GM19023 (cell line): Measurements from ENCODE around the gene RAMAC.
"Not testable (repeated sequence)": the region's sequence is repeated elsewhere in the genome, so short reads cannot be mapped to it uniquely, and the experiment has no call there.

Experiments used
- ATAC-seq: cut with Tn5 transposase; IDR thresholded peaks from one replicate; pipeline ENCODE4 v1.9.1; 2021; ENCODE audit warnings: mild to moderate bottlenecking, moderate library complexity; ENCODE audit not compliant: unreplicated experiment

Gene RAMAC

GRCh38 chr15:82966671-82967071 lies 19.3 kb upstream of the RAMAC start:
- ATAC-seq: no peak

- no peak for ATAC-seq
Observed at GRCh38 chr15:82968066-82968465, 17.9 kb upstream of the RAMAC start.

- no peak for ATAC-seq
Observed at GRCh38 chr15:82969353-82969752, 16.7 kb upstream of the RAMAC start.

GRCh38 chr15:82970078-82970686 lies 15.8 kb upstream of the RAMAC start:
- no peak for ATAC-seq

- no peak for ATAC-seq
Observed at GRCh38 chr15:82970696-82971095, 15.3 kb upstream of the RAMAC start.

- no peak for ATAC-seq
Observed at GRCh38 chr15:82971218-82971984, 14.6 kb upstream of the RAMAC start.

- no peak for ATAC-seq
Observed at GRCh38 chr15:82972990-82973389, 13.0 kb upstream of the RAMAC start.

GRCh38 chr15:82977076-82977475 lies 8.9 kb upstream of the RAMAC start:
- no peak for ATAC-seq

GRCh38 chr15:82978438-82978837 lies 7.6 kb upstream of the RAMAC start:
- ATAC-seq: no peak

GRCh38 chr15:82979726-82980125 lies 6.3 kb upstream of the RAMAC start:
- ATAC-seq: no peak

- ATAC-seq: no peak
Observed at GRCh38 chr15:82980981-82981380, 5.0 kb upstream of the RAMAC start.

- peak; percentile 5 for ATAC-seq
Observed at GRCh38 chr15:82986442-82986780, 401 bp downstream of the RAMAC start.

GRCh38 chr15:82992436-82992998 lies 6.5 kb downstream of the RAMAC start:
- no peak for ATAC-seq

- no peak for ATAC-seq
Observed at GRCh38 chr15:82993144-82993543, 7.1 kb downstream of the RAMAC start.

GRCh38 chr15:82995076-82995475 lies 9.1 kb downstream of the RAMAC start:
- ATAC-seq: no peak

- ATAC-seq: no peak
Observed at GRCh38 chr15:82995938-82996337, 9.9 kb downstream of the RAMAC start.

GRCh38 chr15:82999426-82999825 lies 13.4 kb downstream of the RAMAC start:
- ATAC-seq: no peak

- peak; percentile 66 for ATAC-seq
Observed at GRCh38 chr15:82999905-83000671, 14.1 kb downstream of the RAMAC start.

- ATAC-seq: not testable (repeated sequence)
Observed at GRCh38 chr15:83000672-83001031, 14.6 kb downstream of the RAMAC start.

GRCh38 chr15:83010709-83011270 lies 24.8 kb downstream of the RAMAC start:
- peak; percentile 67 for ATAC-seq
